SK-N-SH (cell line): ENCODE results near the gene NFE2.

Experiments used
- CTCF ChIP-seq: fragments of 200-600 bp; sonication (generic); IDR thresholded peaks from 2 replicates; pipeline ENCODE4 v1.6.1; 2017; ENCODE audit warnings: antibody characterized with exemption, mild to moderate bottlenecking, moderate library complexity
- EP300 ChIP-seq, 2 experiments: IDR thresholded peaks; 2 replicates each; pipeline versions ENCODE4 v1.4.0 to v1.6.1; 2012; ENCODE audit warnings: borderline replicate concordance in 1 of 2, low read depth in 1 of 2, low read length in 1 of 2
- FOXM1 ChIP-seq: IDR thresholded peaks from 2 replicates; pipeline ENCODE4 v1.4.0; 2012; ENCODE audit warnings: low read depth, mild to moderate bottlenecking
- MAX ChIP-seq: IDR thresholded peaks from 2 replicates; pipeline ENCODE4 v1.4.0; 2012; ENCODE audit warnings: low read depth
- MXI1 ChIP-seq: IDR thresholded peaks from 2 replicates; pipeline ENCODE4 v1.6.1; 2012; ENCODE audit warnings: mild to moderate bottlenecking, low read depth, low read length, improper control_type of control experiment
- PBX3 ChIP-seq: IDR thresholded peaks from 2 replicates; pipeline ENCODE4; 2012
- RAD21 ChIP-seq: IDR thresholded peaks from 2 replicates; pipeline ENCODE4 v1.6.1; 2012; ENCODE audit warnings: mild to moderate bottlenecking, low read length
- RFX5 ChIP-seq: IDR thresholded peaks from 2 replicates; pipeline ENCODE4 v1.6.1; 2012; ENCODE audit warnings: mild to moderate bottlenecking, improper control_type of control experiment, low read length
- TAF1 ChIP-seq: IDR thresholded peaks from 2 replicates; pipeline ENCODE4 v1.6.1; 2012; ENCODE audit warnings: low read depth, mild to moderate bottlenecking, low read length, moderate library complexity, borderline replicate concordance
- TCF12 ChIP-seq: IDR thresholded peaks from 2 replicates; pipeline ENCODE4 v1.4.0; 2012
- USF1 ChIP-seq: IDR thresholded peaks from 2 replicates; pipeline ENCODE4 v1.4.0; 2012; ENCODE audit warnings: low read depth, borderline replicate concordance

GRCh38 chr12:54282949-54283593, 17.7 kb downstream of the NFE2 start:
- no peak for TF ChIP-seq PBX3
- TF ChIP-seq FOXM1 = no peak
- TF ChIP-seq CTCF = no peak
- no peak for TF ChIP-seq TCF12
- TF ChIP-seq USF1 = no peak
- no peak for TF ChIP-seq MXI1
- TF ChIP-seq TAF1 = no peak
- TF ChIP-seq RAD21 = no peak
- no peak for TF ChIP-seq RFX5
- no peak for TF ChIP-seq MAX
- no peak for TF ChIP-seq EP300 (IDR thresholded peaks at IDR 0.05; ENCODE audit: borderline replicate concordance in 1 of 2, low read depth in 1 of 2, low read length in 1 of 2)
